ENCODE measurements around the gene GPR107. TPM values are rescaled to one million over a fixed set of nuclear protein-coding genes. Genes with fewer than 3 reads are reported as not detected.

The GPR107 gene
- total RNA-seq, 1 experiment from 2014 or later, result 11.6 TPM

DNA sequence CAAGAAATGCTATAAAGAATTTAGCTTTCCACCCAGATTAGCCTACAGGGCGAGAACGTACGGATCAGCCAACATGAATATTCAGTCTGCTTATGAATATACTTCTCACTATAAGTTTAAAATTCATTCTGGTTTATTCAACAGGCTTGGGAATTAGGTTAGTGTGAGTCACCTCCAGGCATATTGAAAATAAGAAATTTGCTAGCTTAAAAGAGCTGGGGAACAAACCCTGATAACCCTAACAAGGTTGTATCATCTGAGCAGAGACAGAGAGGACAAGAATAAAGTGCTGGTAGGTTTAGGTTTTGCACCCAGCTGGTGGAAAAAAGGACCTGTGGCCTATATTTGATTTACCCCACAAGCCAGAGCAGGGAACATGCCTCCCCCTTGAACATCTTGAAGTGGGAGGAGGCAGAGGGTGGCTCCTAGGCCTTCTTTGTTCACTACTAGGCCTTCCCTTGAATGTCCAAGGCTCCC, 23.0 kb upstream of the GPR107 start:
- Histone ChIP-seq H3K36me3 (ENCODE audit: insufficient read depth, low read length) (peaks cover 7% of the 10 kb centered on the region; the same call in 1 of the 2 replicates), H3K27me3 (ENCODE audit: low read length) (no peaks in the 10 kb centered on the region), H3K9me3 (ENCODE audit: low read length) (no peaks in the 10 kb centered on the region), H3K4me3 (ENCODE audit: low read length) (no peak overlapping the region), H3K9me2 (replicated peaks; ENCODE audit: insufficient read depth, low read length) (no peaks in the 10 kb centered on the region), H3K27ac (ENCODE audit: low read length) (peak overlapping the region; percentile 28; the same call in 1 of the 2 replicates), H3K79me2 (ENCODE audit: low read length) (peaks cover 99% of the 10 kb centered on the region), H2AFZ (ENCODE audit: low read length) (no peak overlapping the region), H3K4me1 (ENCODE audit: low read length) (peaks cover 85% of the 10 kb centered on the region), H4K20me1 (ENCODE audit: insufficient read depth, low read depth, low read length) (peaks cover 38% of the 10 kb centered on the region), H3K4me2 (ENCODE audit: low read depth, low read length, poor library complexity, severe bottlenecking) (no peak overlapping the region), H3K9ac (ENCODE audit: low read length) (no peak overlapping the region)
- DNase-seq, result no peak

DNA sequence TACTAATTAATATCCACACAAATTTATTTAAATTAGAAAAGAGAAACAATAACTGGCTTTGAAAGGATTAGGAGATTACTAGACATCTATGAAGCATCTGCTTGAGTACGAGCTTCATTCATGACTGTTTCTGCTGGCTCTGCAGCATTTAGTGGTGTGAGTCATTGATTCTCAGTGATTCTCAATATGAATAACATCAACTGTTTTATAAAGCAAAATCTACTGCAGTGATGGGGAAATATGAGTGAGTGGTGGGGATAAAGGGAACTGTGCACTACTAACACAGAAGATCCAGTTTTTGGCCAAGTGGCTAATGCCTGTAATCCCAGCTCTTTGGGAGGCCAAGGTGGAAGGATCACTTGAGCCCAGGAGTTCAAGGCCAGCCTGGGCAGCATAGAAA, 19.1 kb upstream of the GPR107 start:
- H3K4me2 ChIP-seq (ENCODE audit: low read depth, low read length, poor library complexity, severe bottlenecking), result no peak overlapping the region
- H4K20me1 ChIP-seq (ENCODE audit: insufficient read depth, low read depth, low read length), result peaks cover 28% of the 10 kb centered on the region
- H3K79me2 ChIP-seq (ENCODE audit: low read length), result peaks cover 97% of the 10 kb centered on the region
- H3K27me3 ChIP-seq (ENCODE audit: low read length), result no peaks in the 10 kb centered on the region
- H3K4me1 ChIP-seq (ENCODE audit: low read length), result peaks cover 87% of the 10 kb centered on the region
- H3K36me3 ChIP-seq (ENCODE audit: insufficient read depth, low read length), result no peaks in the 10 kb centered on the region
- peak overlapping the region; percentile 38; the same call in 1 of the 2 replicates for H3K27ac ChIP-seq (ENCODE audit: low read length)
- H3K9ac ChIP-seq (ENCODE audit: low read length), result no peak overlapping the region
- DNase-seq, result no peak
- no peaks in the 10 kb centered on the region for H3K9me2 ChIP-seq (replicated peaks; ENCODE audit: insufficient read depth, low read length)
- H3K9me3 ChIP-seq (ENCODE audit: low read length), result no peaks in the 10 kb centered on the region
- no peak overlapping the region for H2AFZ ChIP-seq (ENCODE audit: low read length)
- H3K4me3 ChIP-seq (ENCODE audit: low read length), result no peak overlapping the region

DNA sequence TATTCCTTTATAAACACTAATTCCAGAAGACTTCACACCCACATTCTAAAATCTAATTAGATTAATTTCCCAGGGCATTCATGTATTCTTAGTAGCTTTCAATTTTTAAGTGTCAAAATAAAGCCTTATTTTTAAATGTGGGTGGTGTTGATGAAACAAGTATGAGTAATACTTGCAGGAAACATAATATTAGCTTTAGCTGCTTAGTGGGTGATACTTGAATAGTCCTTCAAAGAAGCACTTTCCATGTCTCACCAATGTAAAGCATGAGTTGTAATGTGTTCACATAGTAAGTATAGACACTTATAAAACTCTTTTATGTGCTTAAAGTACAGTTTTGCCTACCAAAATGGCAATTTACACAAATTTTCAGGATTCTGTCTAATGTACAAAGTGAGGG, 17.6 kb upstream of the GPR107 start:
- Histone ChIP-seq H3K79me2 (ENCODE audit: low read length) (peaks cover 97% of the 10 kb centered on the region), H3K4me2 (ENCODE audit: low read depth, low read length, poor library complexity, severe bottlenecking) (no peak overlapping the region)

DNA sequence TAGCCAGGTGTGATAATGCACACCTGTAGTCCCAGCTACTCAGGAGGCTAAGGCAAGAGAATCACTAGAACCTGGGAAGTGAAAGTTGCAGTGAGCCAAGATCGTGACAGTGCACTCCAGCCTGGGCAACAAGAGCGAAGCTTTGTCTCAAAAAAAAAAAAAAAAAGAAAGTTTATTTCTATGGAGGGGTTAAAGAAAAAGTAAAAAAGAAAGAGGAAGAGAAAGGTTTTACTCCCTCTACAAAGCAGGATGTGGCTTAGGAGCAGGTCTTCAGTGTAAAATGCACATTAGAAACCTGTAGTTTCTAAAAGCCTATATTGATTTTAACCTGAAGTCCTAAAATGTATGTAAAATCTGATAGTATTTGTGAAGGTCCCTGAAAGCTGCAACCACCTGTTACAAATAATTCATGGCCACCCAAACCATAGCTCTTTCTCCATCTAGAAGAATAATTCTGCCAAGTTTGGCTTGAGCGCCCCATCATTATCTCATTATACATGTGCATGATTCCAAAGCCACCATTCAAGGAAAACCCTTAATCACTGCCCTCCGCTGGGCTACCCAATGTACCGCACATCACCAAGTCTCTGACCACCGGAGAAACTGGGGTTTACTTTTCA, 14.1 kb upstream of the GPR107 start:
- peaks cover 74% of the 10 kb centered on the region for H3K4me1 ChIP-seq (ENCODE audit: low read length)
- peaks cover 92% of the 10 kb centered on the region for H3K79me2 ChIP-seq (ENCODE audit: low read length)
- peaks cover 7% of the 10 kb centered on the region for H4K20me1 ChIP-seq (ENCODE audit: insufficient read depth, low read depth, low read length)
- H3K27me3 ChIP-seq (ENCODE audit: low read length), result no peaks in the 10 kb centered on the region
- peak overlapping the region; percentile 81 for H3K4me3 ChIP-seq (ENCODE audit: low read length)
- peak overlapping the region; percentile 73 for H3K4me2 ChIP-seq (ENCODE audit: low read depth, low read length, poor library complexity, severe bottlenecking)
- no peak overlapping the region for H2AFZ ChIP-seq (ENCODE audit: low read length)
- H3K9me2 ChIP-seq (replicated peaks; ENCODE audit: insufficient read depth, low read length), result no peaks in the 10 kb centered on the region
- H3K27ac ChIP-seq (ENCODE audit: low read length), result peak overlapping the region; percentile 94
- H3K36me3 ChIP-seq (ENCODE audit: insufficient read depth, low read length), result no peaks in the 10 kb centered on the region
- no peaks in the 10 kb centered on the region for H3K9me3 ChIP-seq (ENCODE audit: low read length)
- peak overlapping the region; percentile 99 for H3K9ac ChIP-seq (ENCODE audit: low read length)
- peak; percentile 79 for DNase-seq

More for the DNA sequence above, 17.6 kb upstream of the GPR107 start:
- Histone ChIP-seq H3K4me1 (ENCODE audit: low read length) (peaks cover 88% of the 10 kb centered on the region), H3K9ac (ENCODE audit: low read length) (no peak overlapping the region), H2AFZ (ENCODE audit: low read length) (no peak overlapping the region), H3K9me3 (ENCODE audit: low read length) (no peaks in the 10 kb centered on the region), H3K36me3 (ENCODE audit: insufficient read depth, low read length) (no peaks in the 10 kb centered on the region), H3K27ac (ENCODE audit: low read length) (peak overlapping the region; percentile 21; the same call in 1 of the 2 replicates), H4K20me1 (ENCODE audit: insufficient read depth, low read depth, low read length) (peaks cover 17% of the 10 kb centered on the region), H3K4me3 (ENCODE audit: low read length) (no peak overlapping the region), H3K27me3 (ENCODE audit: low read length) (no peaks in the 10 kb centered on the region), H3K9me2 (replicated peaks; ENCODE audit: insufficient read depth, low read length) (no peaks in the 10 kb centered on the region)
- DNase-seq, result no peak

DNA sequence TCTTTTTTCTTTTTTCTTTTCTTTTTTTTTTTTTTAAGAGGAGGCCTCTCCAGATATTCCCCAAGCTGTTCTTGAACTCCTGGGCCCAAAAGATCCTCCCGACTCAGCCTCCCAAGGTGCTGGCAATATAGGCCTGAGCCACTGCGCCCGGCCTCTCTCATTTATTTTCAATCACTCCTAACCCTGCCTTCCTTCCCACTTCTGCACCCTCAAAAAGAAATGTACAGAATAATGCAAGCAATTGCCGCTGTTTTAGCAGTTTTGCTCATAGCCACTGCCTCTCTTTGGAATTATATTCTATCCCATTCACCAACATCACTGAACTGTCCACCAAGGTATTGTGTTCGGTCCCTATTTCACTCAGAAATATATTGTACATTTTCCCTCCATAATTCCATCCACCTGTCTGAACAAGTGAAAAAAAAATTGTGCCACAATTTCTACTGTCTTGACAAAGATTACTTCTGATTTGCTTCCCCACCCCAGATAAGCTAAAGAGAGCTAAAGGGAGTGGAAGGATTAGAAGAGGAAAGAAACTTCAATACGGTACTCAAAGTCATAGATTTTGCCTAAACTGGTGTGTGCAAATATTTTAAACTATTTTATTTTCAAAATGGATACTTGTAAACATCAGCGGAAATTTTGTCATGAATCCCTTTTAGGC, 12.6 kb upstream of the GPR107 start:
- Histone ChIP-seq H3K79me2 (ENCODE audit: low read length) (peaks cover 81% of the 10 kb centered on the region), H3K27ac (ENCODE audit: low read length) (peak overlapping the region; percentile 94), H3K27me3 (ENCODE audit: low read length) (no peaks in the 10 kb centered on the region), H3K9me2 (replicated peaks; ENCODE audit: insufficient read depth, low read length) (no peaks in the 10 kb centered on the region), H3K4me3 (ENCODE audit: low read length) (peak overlapping the region; percentile 81), H3K9ac (ENCODE audit: low read length) (peak overlapping the region; percentile 99), H3K4me2 (ENCODE audit: low read depth, low read length, poor library complexity, severe bottlenecking) (peak overlapping the region; percentile 73), H4K20me1 (ENCODE audit: insufficient read depth, low read depth, low read length) (no peaks in the 10 kb centered on the region), H3K4me1 (ENCODE audit: low read length) (peaks cover 75% of the 10 kb centered on the region), H2AFZ (ENCODE audit: low read length) (no peak overlapping the region), H3K9me3 (ENCODE audit: low read length) (no peaks in the 10 kb centered on the region), H3K36me3 (ENCODE audit: insufficient read depth, low read length) (no peaks in the 10 kb centered on the region)
- peak; percentile 74 for DNase-seq

DNA sequence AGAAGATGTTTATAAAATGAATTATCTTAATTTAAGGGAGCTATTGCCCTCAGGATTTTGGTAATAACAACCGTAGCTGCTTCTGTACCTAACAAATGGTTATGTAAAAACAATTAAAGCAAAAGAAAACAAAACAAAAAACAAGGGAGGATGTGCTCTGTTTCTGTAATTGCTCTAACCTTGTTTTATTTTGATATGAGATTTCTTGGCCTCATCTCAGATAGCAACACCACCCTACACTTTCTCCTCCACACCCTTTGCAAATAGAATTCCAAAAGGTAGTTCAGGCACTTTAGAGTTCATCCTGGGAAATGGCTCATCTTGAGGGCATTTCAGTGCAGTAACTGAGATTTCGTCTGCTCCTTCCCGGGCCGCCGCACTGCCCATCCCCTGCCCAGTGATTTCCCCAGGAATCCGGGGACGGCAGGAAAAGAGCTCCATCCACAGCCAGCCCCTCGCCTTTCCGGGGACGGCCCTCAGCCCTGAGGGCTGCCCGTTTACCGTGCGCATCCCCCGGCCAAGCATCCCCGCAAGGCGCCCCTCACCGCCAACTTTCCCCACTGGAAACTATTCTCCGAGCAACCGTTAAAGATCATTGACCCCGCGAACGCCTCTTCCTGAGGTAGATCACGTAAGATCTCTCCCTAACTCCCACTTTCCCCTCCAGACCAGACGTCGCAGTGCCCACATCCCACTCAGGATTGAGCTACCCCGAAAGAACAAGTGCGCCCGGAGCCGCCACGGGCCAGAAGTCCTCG, 11.9 kb upstream of the GPR107 start:
- Histone ChIP-seq H4K20me1 (ENCODE audit: insufficient read depth, low read depth, low read length) (no peaks in the 10 kb centered on the region), H3K36me3 (ENCODE audit: insufficient read depth, low read length) (no peaks in the 10 kb centered on the region), H3K4me2 (ENCODE audit: low read depth, low read length, poor library complexity, severe bottlenecking) (peak overlapping the region; percentile 73), H3K9me2 (replicated peaks; ENCODE audit: insufficient read depth, low read length) (no peaks in the 10 kb centered on the region), H3K27ac (ENCODE audit: low read length) (peak overlapping the region; percentile 94), H3K79me2 (ENCODE audit: low read length) (peaks cover 76% of the 10 kb centered on the region), H3K9ac (ENCODE audit: low read length) (peak overlapping the region; percentile 99), H3K4me3 (ENCODE audit: low read length) (peak overlapping the region; percentile 81), H3K9me3 (ENCODE audit: low read length) (no peaks in the 10 kb centered on the region), H2AFZ (ENCODE audit: low read length) (no peak overlapping the region), H3K27me3 (ENCODE audit: low read length) (no peaks in the 10 kb centered on the region), H3K4me1 (ENCODE audit: low read length) (peaks cover 73% of the 10 kb centered on the region)
- peak; percentile 54 for DNase-seq

DNA sequence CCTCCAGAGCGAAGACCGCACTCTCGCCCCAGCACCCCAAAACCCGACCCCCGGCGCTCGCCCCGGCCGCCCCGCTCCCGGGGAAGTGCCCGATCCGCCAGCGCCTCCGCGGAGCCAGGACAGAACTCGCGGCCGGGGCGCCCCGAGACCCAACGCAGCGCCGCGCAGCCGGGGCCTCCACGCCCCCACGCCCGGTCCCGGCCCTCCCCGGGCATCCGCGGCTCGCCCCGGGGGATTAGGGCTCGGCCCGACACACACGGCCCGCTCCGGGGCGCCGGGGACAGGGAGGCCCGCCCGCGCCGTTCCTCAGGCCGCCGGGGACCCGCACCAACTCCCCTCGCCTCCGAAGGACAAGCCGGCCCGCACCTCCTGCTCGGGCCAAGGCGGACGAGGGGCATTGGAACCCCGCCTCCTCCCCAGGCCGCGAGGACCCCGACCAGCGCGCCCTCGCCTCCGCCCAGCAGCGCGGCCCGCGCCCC, 11.3 kb upstream of the GPR107 start:
- Histone ChIP-seq H3K27ac (ENCODE audit: low read length) (peak overlapping the region; percentile 94), H3K4me3 (ENCODE audit: low read length) (peak overlapping the region; percentile 81), H3K79me2 (ENCODE audit: low read length) (peaks cover 70% of the 10 kb centered on the region), H3K36me3 (ENCODE audit: insufficient read depth, low read length) (no peaks in the 10 kb centered on the region), H4K20me1 (ENCODE audit: insufficient read depth, low read depth, low read length) (no peaks in the 10 kb centered on the region), H3K9me2 (replicated peaks; ENCODE audit: insufficient read depth, low read length) (no peaks in the 10 kb centered on the region), H2AFZ (ENCODE audit: low read length) (no peak overlapping the region), H3K9ac (ENCODE audit: low read length) (peak overlapping the region; percentile 99), H3K4me2 (ENCODE audit: low read depth, low read length, poor library complexity, severe bottlenecking) (peak overlapping the region; percentile 73), H3K4me1 (ENCODE audit: low read length) (peaks cover 68% of the 10 kb centered on the region), H3K27me3 (ENCODE audit: low read length) (no peaks in the 10 kb centered on the region), H3K9me3 (ENCODE audit: low read length) (no peaks in the 10 kb centered on the region)
- peak; percentile 68 for DNase-seq
